ENCODE data around the gene DPEP3. TPM values are rescaled to one million over a fixed set of nuclear protein-coding genes. Genes with fewer than 3 reads are reported as not detected.
A peak's percentile ranks its signal among the peaks of the same experiment; 100 is the strongest.

DPEP3 gene, protein sequence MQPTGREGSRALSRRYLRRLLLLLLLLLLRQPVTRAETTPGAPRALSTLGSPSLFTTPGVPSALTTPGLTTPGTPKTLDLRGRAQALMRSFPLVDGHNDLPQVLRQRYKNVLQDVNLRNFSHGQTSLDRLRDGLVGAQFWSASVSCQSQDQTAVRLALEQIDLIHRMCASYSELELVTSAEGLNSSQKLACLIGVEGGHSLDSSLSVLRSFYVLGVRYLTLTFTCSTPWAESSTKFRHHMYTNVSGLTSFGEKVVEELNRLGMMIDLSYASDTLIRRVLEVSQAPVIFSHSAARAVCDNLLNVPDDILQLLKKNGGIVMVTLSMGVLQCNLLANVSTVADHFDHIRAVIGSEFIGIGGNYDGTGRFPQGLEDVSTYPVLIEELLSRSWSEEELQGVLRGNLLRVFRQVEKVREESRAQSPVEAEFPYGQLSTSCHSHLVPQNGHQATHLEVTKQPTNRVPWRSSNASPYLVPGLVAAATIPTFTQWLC
- not detected in 2 replicates for total RNA-seq (2014; rRNA removed; shearing (Covaris generic))
- polyA plus RNA-seq (2016; fragmentation: Nextera tagmentation; extraction: Ambion mirVana), result not detected in 2 replicates

GRCh38 chr16:67979955-67980678 is at the start of gene DPEP3:
Gene DPEP3, minus strand, starts transcription at chr16:67980499. Its CDS starts 119 bp downstream, at chr16:67980380.
- Histone ChIP-seq H3K36me3 (ENCODE audit: low read depth) (no peaks in the 10 kb centered on the region), H3F3A (ENCODE audit: insufficient read depth) (no peaks in the 10 kb centered on the region), H3K9ac (no peak within 1 kb of the TSS), H3K27ac (no peak within 1 kb of the TSS), H3K9me3 (ENCODE audit: low read depth) (no peaks in the 10 kb centered on the region), H3K4me1 (ENCODE audit: insufficient read depth) (no peaks in the 10 kb centered on the region), H3K79me2 (ENCODE audit: insufficient read depth) (no peaks in the 10 kb centered on the region), H4K20me1 (ENCODE audit: insufficient read depth) (no peaks in the 10 kb centered on the region), H2AFZ (no peak within 1 kb of the TSS), H3K9me2 (ENCODE audit: insufficient read depth) (no peaks in the 10 kb centered on the region), H3K27me3 (replicated peaks; ENCODE audit: insufficient read depth) (no peaks in the 10 kb centered on the region), H3K4me2 (ENCODE audit: unreplicated experiment) (no peak within 1 kb of the TSS), H3K4me3 (no peak within 1 kb of the TSS)
- TF ChIP-seq EZH2phosphoT487 (IDR thresholded peaks at IDR 0.05; ENCODE audit: insufficient read depth, low read depth) (no peak), EZH2 (IDR thresholded peaks at IDR 0.05; ENCODE audit: insufficient read depth, poor library complexity, severe bottlenecking) (no peak)
- no peak for DNase-seq
- 56 to 65% methylated on average over 34 to 60 of the region's 62 CpGs for WGBS, 2 experiments (ENCODE audit: low coverage in 1 of 2, low lambda C conversion rate in 2 of 2, missing lambda C conversion rate in 2 of 2)
- in situ Hi-C loops (cut with MboI), result no loop called here

DNA sequence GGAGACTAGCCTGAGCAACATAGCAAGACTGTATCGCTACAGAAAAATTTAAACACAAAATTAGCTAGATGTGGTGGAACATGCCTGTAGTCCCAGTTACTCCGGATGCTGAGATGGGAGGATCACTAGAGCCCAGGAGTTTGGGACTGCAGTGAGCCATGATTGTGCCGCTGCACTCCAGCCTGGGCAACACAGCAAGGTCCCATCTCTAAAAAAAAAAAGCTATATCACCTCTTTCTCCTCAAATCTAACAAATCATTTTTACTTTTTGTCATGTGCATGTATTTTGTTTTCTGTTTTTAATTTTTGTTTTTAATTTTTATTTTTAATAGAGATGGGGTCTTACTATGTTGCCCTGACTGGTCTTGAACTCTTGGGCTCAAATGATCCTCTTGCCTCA is 48.7 kb upstream of the DPEP3 start:
- in situ Hi-C loops (cut with MboI), result no loop called here
- TF ChIP-seq EZH2phosphoT487 (IDR thresholded peaks at IDR 0.05; ENCODE audit: insufficient read depth, low read depth), result no peak
- TF ChIP-seq EZH2 (IDR thresholded peaks at IDR 0.05; ENCODE audit: insufficient read depth, poor library complexity, severe bottlenecking), result no peak
- no peak overlapping the region for H3K4me3 ChIP-seq
- peaks cover 4% of the 10 kb centered on the region; the same call in 1 of the 2 replicates for H3F3A ChIP-seq (ENCODE audit: insufficient read depth)
- 93 to 96% methylated on average over 3 of the region's 3 CpGs for WGBS, 2 experiments (ENCODE audit: low coverage in 1 of 2, low lambda C conversion rate in 2 of 2, missing lambda C conversion rate in 2 of 2)
- no peaks in the 10 kb centered on the region for H3K9me2 ChIP-seq (ENCODE audit: insufficient read depth)
- H3K27ac ChIP-seq, result no peak overlapping the region
- H4K20me1 ChIP-seq (ENCODE audit: insufficient read depth), result no peaks in the 10 kb centered on the region
- no peaks in the 10 kb centered on the region for H3K27me3 ChIP-seq (replicated peaks; ENCODE audit: insufficient read depth)
- peaks cover 15% of the 10 kb centered on the region for H3K79me2 ChIP-seq (ENCODE audit: insufficient read depth)
- H3K9ac ChIP-seq, result no peak overlapping the region
- no peak overlapping the region for H2AFZ ChIP-seq
- H3K4me1 ChIP-seq (ENCODE audit: insufficient read depth), result peaks cover 17% of the 10 kb centered on the region; the same call in 1 of the 2 replicates
- no peaks in the 10 kb centered on the region for H3K9me3 ChIP-seq (ENCODE audit: low read depth)
- no peaks in the 10 kb centered on the region for H3K36me3 ChIP-seq (ENCODE audit: low read depth)
- DNase-seq, result no peak
- no peak overlapping the region for H3K4me2 ChIP-seq (ENCODE audit: unreplicated experiment)

DNA sequence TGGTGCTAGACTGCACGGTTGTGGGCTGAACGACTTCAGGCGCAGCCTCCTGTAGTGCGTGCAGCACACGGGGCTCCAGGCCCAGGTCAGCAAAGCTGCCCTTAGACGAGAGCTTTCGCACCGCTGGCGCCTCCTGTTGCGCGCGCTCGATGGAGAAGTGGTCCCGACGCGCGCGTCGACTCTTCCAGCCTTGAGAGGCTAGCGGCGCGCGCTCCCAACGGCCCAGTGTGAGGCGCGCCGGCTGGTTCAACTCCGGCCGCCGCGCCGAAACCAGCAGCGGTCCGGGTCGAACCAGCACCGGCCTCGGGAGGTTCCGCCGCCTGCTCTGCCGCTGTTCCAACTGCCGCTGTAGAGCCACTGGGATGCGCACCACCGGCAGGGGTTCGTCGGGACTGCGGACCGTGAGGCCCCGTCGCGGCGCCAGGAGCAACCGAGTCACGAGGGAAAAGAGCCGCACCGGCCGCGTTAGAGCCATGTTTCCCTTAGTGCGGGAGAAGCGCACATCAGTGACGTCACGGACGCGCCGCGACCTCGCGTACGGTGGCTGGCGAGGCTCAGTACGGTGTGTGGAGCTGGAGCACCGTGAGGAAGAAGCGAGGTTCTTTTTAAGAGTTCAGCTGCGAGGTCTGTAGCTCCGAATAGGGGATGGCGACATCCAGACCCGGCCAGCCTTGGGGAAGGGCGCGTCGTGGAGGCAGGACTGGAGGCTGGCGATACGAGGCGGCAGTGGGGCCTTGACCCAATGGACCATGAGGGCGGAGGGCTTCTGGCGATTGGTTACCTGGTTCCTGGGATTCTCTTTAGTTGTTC is 42.6 kb upstream of the DPEP3 start, which contains the start of the genes DDX28 and DUS2:
Gene DDX28 (minus strand): TSS at position 505 of the 810 bp plus-strand sequence. CDS start 30 bp downstream, at position 475.
Gene DUS2 (plus strand): TSS at position 557 of the 810 bp plus-strand sequence. CDS start 14,740 bp downstream, outside the sequence.
- Histone ChIP-seq H2AFZ (peak within 1 kb of the TSS; percentile 81), H3K9ac (peak within 1 kb of the TSS; percentile 94), H3K79me2 (ENCODE audit: insufficient read depth) (peaks cover 45% of the 10 kb centered on the region), H3K9me3 (ENCODE audit: low read depth) (no peaks in the 10 kb centered on the region), H3K9me2 (ENCODE audit: insufficient read depth) (no peaks in the 10 kb centered on the region), H3K27ac (peak within 1 kb of the TSS; percentile 78), H3K36me3 (ENCODE audit: low read depth) (no peaks in the 10 kb centered on the region), H3K4me1 (ENCODE audit: insufficient read depth) (peaks cover 16% of the 10 kb centered on the region), H3K27me3 (replicated peaks; ENCODE audit: insufficient read depth) (no peaks in the 10 kb centered on the region), H3K4me3 (peak within 1 kb of the TSS; percentile 91), H3K4me2 (ENCODE audit: unreplicated experiment) (peak within 1 kb of the TSS; percentile 91), H4K20me1 (ENCODE audit: insufficient read depth) (no peaks in the 10 kb centered on the region), H3F3A (ENCODE audit: insufficient read depth) (0 out of 2 replicates have a peak, but pooled peaks cover 4% of the 10 kb centered on the region)
- in situ Hi-C loops (cut with MboI), result no loop called here
- peak; percentile 94 for DNase-seq
- WGBS, 2 experiments (ENCODE audit: low coverage in 1 of 2, low lambda C conversion rate in 2 of 2, missing lambda C conversion rate in 2 of 2), result 1% methylated on average over 73 to 80 of the region's 84 CpGs
- TF ChIP-seq EZH2phosphoT487 (IDR thresholded peaks at IDR 0.05; ENCODE audit: insufficient read depth, low read depth), result no peak

Measured in GM23248 (cell line).